GM12874 (cell line): ENCODE measurements around the gene GDPGP1.

ENCODE experiments used
- CTCF ChIP-seq: IDR thresholded peaks from 2 replicates; pipeline ENCODE4 v1.5.1; 2011; ENCODE audit warnings: low read depth, mild to moderate bottlenecking, control low read depth, low read length, moderate library complexity; ENCODE audit not compliant: insufficient read depth

Gene GDPGP1

GRCh38 chr15:90191344-90191687 is 42.7 kb upstream of the GDPGP1 start:
- TF ChIP-seq CTCF, result no peak

- TF ChIP-seq CTCF, result no peak
Observed at GRCh38 chr15:90191794-90192509, 42.1 kb upstream of the GDPGP1 start.

GRCh38 chr15:90192961-90193786 is 40.8 kb upstream of the GDPGP1 start:
- TF ChIP-seq CTCF, result no peak

- TF ChIP-seq CTCF, result no peak
Observed at GRCh38 chr15:90194655-90195054, 39.4 kb upstream of the GDPGP1 start.

GRCh38 chr15:90200534-90201129 is 33.4 kb upstream of the GDPGP1 start:
- TF ChIP-seq CTCF, result no peak

GRCh38 chr15:90201130-90201943 is 32.7 kb upstream of the GDPGP1 start, which contains the start of gene SEMA4B:
TSS of gene SEMA4B (plus strand) at chr15:90201330. CDS start at chr15:90201579, 249 bp downstream.
- no peak for TF ChIP-seq CTCF
